GM12878 (cell line): ENCODE data around the gene IL13RA2. TPM values are rescaled to one million over a fixed set of nuclear protein-coding genes. Genes with fewer than 3 reads are reported as not detected.

Source experiments
- ATAC-seq: fragments of 200-7000 bp; cut with Tn5 transposase; 3 replicates; pipeline ENCODE4 v1.9.1; 2020; ENCODE audit warnings: mild to moderate bottlenecking, moderate library complexity
- BruUV-seq: library from RNA; stranded (reverse); fragments of 400-500 nt; replicated peaks from 2 replicates; lab custom pipeline; 2021; lab: Mats Ljungman, UMichigan
- CTCF ChIA-PET: fragments of 300-600 bp; sonication (Branson Sonifier 250); formaldehyde crosslinking; extraction: SDS; loops from one replicate; lab custom pipeline; 2021; ENCODE audit warnings: inconsistent platforms; lab: Yijun Ruan, JAX
- POLR2A ChIA-PET: fragments of 350-600 bp; formaldehyde crosslinking; extraction: SDS; loops from one replicate; lab custom pipeline; 2021; ENCODE audit warnings: inconsistent platforms; lab: Charles Lee
- RAD21 ChIA-PET: fragments of 300-600 bp; sonication (Branson Sonifier 250); formaldehyde crosslinking; loops from one replicate; lab custom pipeline; 2023; ENCODE audit warnings: antibody characterized with exemption; ENCODE audit not compliant: unreplicated experiment; lab: Charles Lee
- SMC1A ChIA-PET: fragments of 300-600 bp; sonication (Branson Sonifier 250); formaldehyde crosslinking; loops from one replicate; lab custom pipeline; 2023; ENCODE audit not compliant: unreplicated experiment, uncharacterized antibody; lab: Charles Lee
- DNase-seq: peaks from one replicate; pipeline ENCODE4 v3.0.0-alpha.2; 2011; ENCODE audit warnings: low read depth, low spot score
- FAIRE-seq: peaks from 3 replicates; lab custom pipeline; 2011; peaks lifted over from hg19 to GRCh38; lab: Jason Lieb, UNC
- H2AFZ ChIP-seq: 2 replicates; pipeline ENCODE4 v1.6.0; 2011; ENCODE audit warnings: low read depth, low read length, control low read depth; ENCODE audit not compliant: control insufficient read depth
- H3K27ac ChIP-seq: 2 replicates; pipeline ENCODE4 v1.5.1; 2011; ENCODE audit warnings: control low read depth; ENCODE audit not compliant: control insufficient read depth, insufficient read depth
- H3K27me3 ChIP-seq, 2 experiments: replicated peaks in 1 of 2; 2 replicates each; pipeline versions ENCODE4 v1.6.0 to v1.6.1; 2011; ENCODE audit warnings: low read length in 1 of 2; ENCODE audit not compliant: control insufficient read depth in 2 of 2, insufficient read depth in 2 of 2
- H3K36me3 ChIP-seq, 2 experiments: 2 replicates each; pipeline ENCODE4 v1.5.1; 2011; ENCODE audit warnings: low read length in 1 of 2; ENCODE audit not compliant: control insufficient read depth in 2 of 2, insufficient read depth in 2 of 2
- H3K4me1 ChIP-seq: 2 replicates; pipeline ENCODE4 v1.6.1; 2011; ENCODE audit warnings: mild to moderate bottlenecking, low read length, moderate library complexity, mixed read lengths; ENCODE audit not compliant: control insufficient read depth, insufficient read depth
- H3K4me2 ChIP-seq: 2 replicates; pipeline ENCODE4 v1.6.0; 2011; ENCODE audit warnings: control low read depth; ENCODE audit not compliant: control insufficient read depth, insufficient read depth
- H3K4me3 ChIP-seq: fragments of 200-600 bp; sonication (generic); 2 replicates; pipeline ENCODE4 v1.5.1; 2016
- H3K79me2 ChIP-seq: 2 replicates; pipeline ENCODE4 v1.6.0; 2011; ENCODE audit warnings: low read length; ENCODE audit not compliant: control insufficient read depth, insufficient read depth
- H3K9ac ChIP-seq: 2 replicates; pipeline ENCODE4 v1.8.0; 2011; ENCODE audit warnings: low read length, control low read depth, mixed read lengths; ENCODE audit not compliant: control insufficient read depth, insufficient read depth
- H3K9me3 ChIP-seq: replicated peaks from 3 replicates; pipeline ENCODE4 v1.5.1; 2011; ENCODE audit warnings: mild to moderate bottlenecking, low read length; ENCODE audit not compliant: control insufficient read depth, insufficient read depth
- H4K20me1 ChIP-seq: 2 replicates; pipeline ENCODE4 v1.6.0; 2011; ENCODE audit not compliant: control insufficient read depth, insufficient read depth
- CBFB ChIP-seq: IDR thresholded peaks from 2 replicates; pipeline ENCODE4 v1.6.1; 2016; ENCODE audit warnings: antibody characterized with exemption, low read depth
- CHD2 ChIP-seq: IDR thresholded peaks from 2 replicates; pipeline ENCODE4 v1.6.1; 2011; ENCODE audit warnings: low read depth, low read length, improper control_type of control experiment, borderline replicate concordance
- CREB1 ChIP-seq: IDR thresholded peaks from 2 replicates; pipeline ENCODE4 v1.6.1; 2012; ENCODE audit warnings: low read depth, mild to moderate bottlenecking, inconsistent platforms
- ELK1 ChIP-seq: IDR thresholded peaks from 2 replicates; pipeline ENCODE4 v1.6.1; 2012; ENCODE audit warnings: low read depth, low read length, improper control_type of control experiment
- IRF3 ChIP-seq: fragments of 450-650 bp; IDR thresholded peaks from 2 replicates; pipeline ENCODE4 v1.6.1; 2014; ENCODE audit warnings: mild to moderate bottlenecking
- JUND ChIP-seq: IDR thresholded peaks from 2 replicates; pipeline ENCODE4 v1.6.1; 2012; ENCODE audit warnings: low read depth, mild to moderate bottlenecking, low read length, improper control_type of control experiment, moderate library complexity
- LARP7 ChIP-seq: fragments of 450-650 bp; IDR thresholded peaks from 2 replicates; pipeline ENCODE4 v1.6.1; 2017; ENCODE audit warnings: mild to moderate bottlenecking
- MXI1 ChIP-seq: fragments of 150-350 bp; IDR thresholded peaks from 2 replicates; pipeline ENCODE4 v1.6.1; 2011; ENCODE audit warnings: low read depth, mild to moderate bottlenecking, inconsistent platforms, low read length, improper control_type of control experiment
- NR2F1 ChIP-seq: fragments of 450-650 bp; conservative IDR thresholded peaks from 2 replicates; pipeline ENCODE4 v1.6.1; 2017; ENCODE audit warnings: mild to moderate bottlenecking
- POLR2AphosphoS5 ChIP-seq: IDR thresholded peaks from 2 replicates; pipeline ENCODE4 v1.6.1; 2011; ENCODE audit warnings: mild to moderate bottlenecking, low read length, inconsistent platforms
- RELB ChIP-seq: fragments of 450-650 bp; IDR thresholded peaks from 2 replicates; pipeline ENCODE4 v1.6.1; 2017; ENCODE audit warnings: low read depth, mild to moderate bottlenecking, moderate library complexity
- SMC3 ChIP-seq: IDR thresholded peaks from 2 replicates; pipeline ENCODE4 v1.6.1; 2011; ENCODE audit warnings: low read length, improper control_type of control experiment, borderline replicate concordance
- TAF1 ChIP-seq: IDR thresholded peaks from 2 replicates; pipeline ENCODE4 v1.6.1; 2011; ENCODE audit warnings: mild to moderate bottlenecking, low read depth, low read length, borderline replicate concordance
- TCF7 ChIP-seq: IDR thresholded peaks from 2 replicates; pipeline ENCODE4 v1.6.1; 2014; ENCODE audit warnings: antibody characterized with exemption, borderline replicate concordance
- USF2 ChIP-seq: IDR thresholded peaks from 2 replicates; pipeline ENCODE4 v1.6.1; 2011; ENCODE audit warnings: low read depth, low read length, improper control_type of control experiment, borderline replicate concordance
- ZBTB11 ChIP-seq: fragments of 450-650 bp; formaldehyde crosslinking; IDR thresholded peaks from 2 replicates; pipeline ENCODE4 v1.5.0; 2022; ENCODE audit warnings: mild to moderate bottlenecking, missing genetic modification characterization
- ZNF217 ChIP-seq: fragments of 450-650 bp; IDR thresholded peaks from 2 replicates; pipeline ENCODE4 v1.6.1; 2017; ENCODE audit warnings: antibody characterized with exemption, mild to moderate bottlenecking
- WGBS: methylation state at CpG from one replicate; pipeline ENCODE4 v1.1.6; 2016; ENCODE audit warnings: low lambda C conversion rate; ENCODE audit not compliant: insufficient replicate concordance, insufficient coverage; ENCODE audit errors: missing lambda C conversion rate; 5-methylcytosine and 5-hydroxymethylcytosine counted together
- in situ Hi-C: fragments of 300-500 bp; cut with MboI; formaldehyde crosslinking; loops from 9 replicates; pipeline ENCODE4 v1.14.3; 2018; ENCODE audit warnings: mixed read lengths
- intact Hi-C: fragments of 100-400 bp; cut with micrococcal nuclease; formaldehyde crosslinking; loops from one replicate; pipeline ENCODE4 v1.14.2; 2022; ENCODE audit not compliant: unreplicated experiment
- polyA plus RNA-seq, 11 experiments: library from polyadenylated mRNA; depleted of rRNA in 4 of 11; unstranded in 6 of 11; stranded (reverse) in 5 of 11; fragments of >200 nt; fragmentation: Nextera tagmentation in 4 of 11; fragmentation: Illumina TruSeq in 1 of 11; extraction: Ambion mirVana in 4 of 11; extraction: Trizol in 1 of 11; gene quantifications; 1 replicate in 1 of 11; 2 replicates in 10 of 11; pipeline versions ENCODE4 v1.2.1 to v1.2.3, GENCODE V29; 2011 to 2016; ENCODE audit warnings: inconsistent platforms in 2 of 11, missing spikeins in 2 of 11, low read depth in 1 of 11
- total RNA-seq, 4 experiments: library from RNA; depleted of rRNA in 3 of 4; stranded (reverse); fragments of >200 nt in 3 of 4; fragmentation: Illumina TruSeq in 1 of 4; extraction: Trizol in 1 of 4; gene quantifications; 2 replicates each; pipeline versions ENCODE4 v1.2.1 to v1.2.3, GENCODE V29; 2013 to 2021

The IL13RA2 gene
- total and polyA plus RNA-seq, 10 of the 15 experiments (the other 5 are each of a cell fraction or from before 2014, with no cell fraction given): 0.08 TPM; not detected in 9

GRCh38 chrX:115023811-115024210 is 6.4 kb upstream of the IL13RA2 start (continued):
- TF ChIP-seq USF2 (no peak), ZNF217 (no peak), CHD2 (no peak), LARP7 (no peak), RELB (no peak), TAF1 (no peak)

GRCh38 chrX:115023139-115023538 is 5.7 kb upstream of the IL13RA2 start:
- no peak overlapping the region for H3K4me2 ChIP-seq
- no TSS peak for BruUV-seq
- no peak overlapping the region for H3K4me3 ChIP-seq
- no peak overlapping the region for H2AFZ ChIP-seq
- intact Hi-C loops: no loop called here
- RAD21 ChIA-PET: no interaction called here
- ATAC-seq (no peak), FAIRE-seq (no peak), DNase-seq (no peak)
- SMC1A ChIA-PET: interaction anchor here (1.5 kb wide), 1 partner anchor 10 kb away, joined by 3 read pairs; no protein-coding TSS in a partner anchor
- no peaks in the 10 kb centered on the region for H4K20me1 ChIP-seq
- in situ Hi-C loops: no loop called here
- 0% methylated on average over 2 of the region's 2 CpGs for WGBS
- H3K4me1 ChIP-seq: no peaks in the 10 kb centered on the region
- no peaks in the 10 kb centered on the region for H3K79me2 ChIP-seq
- no peaks in the 10 kb centered on the region for H3K27me3 ChIP-seq
- H3K9me3 ChIP-seq: no peaks in the 10 kb centered on the region
- H3K27ac ChIP-seq: no peak overlapping the region
- H3K36me3 ChIP-seq: no peaks in the 10 kb centered on the region
- POLR2A ChIA-PET: no interaction called here
- H3K9ac ChIP-seq: no peak overlapping the region
- CTCF ChIA-PET: no interaction called here
- no peak for TF ChIP-seq TCF7
- TF ChIP-seq JUND: no peak
- TF ChIP-seq CBFB: no peak
- TF ChIP-seq IRF3: no peak
- no peak for TF ChIP-seq ELK1
- no peak for TF ChIP-seq CREB1
- no peak for TF ChIP-seq ZBTB11 (CRISPR knock-in tag)
- TF ChIP-seq SMC3: no peak
- no peak for TF ChIP-seq NR2F1
- no peak for TF ChIP-seq MXI1
- no peak for TF ChIP-seq POLR2AphosphoS5
